RCC 7860 (cell line): Measurements from ENCODE around the gene TTC13.

ENCODE experiments used
- DNase-seq: peaks from one replicate; pipeline ENCODE4 v3.0.0-alpha.2; 2015; ENCODE audit warnings: low spot score
- FAIRE-seq: peaks from 2 replicates; lab custom pipeline; 2012; peaks lifted over from hg19 to GRCh38; lab: Jason Lieb, UNC

Gene TTC13

GRCh38 chr1:230877146-230877923 is 101.3 kb downstream of the TTC13 start:
- DNase-seq (no peak), FAIRE-seq (no peak)

GRCh38 chr1:230876660-230877059 is 102.0 kb downstream of the TTC13 start:
- FAIRE-seq (no peak), DNase-seq (no peak)

DNA sequence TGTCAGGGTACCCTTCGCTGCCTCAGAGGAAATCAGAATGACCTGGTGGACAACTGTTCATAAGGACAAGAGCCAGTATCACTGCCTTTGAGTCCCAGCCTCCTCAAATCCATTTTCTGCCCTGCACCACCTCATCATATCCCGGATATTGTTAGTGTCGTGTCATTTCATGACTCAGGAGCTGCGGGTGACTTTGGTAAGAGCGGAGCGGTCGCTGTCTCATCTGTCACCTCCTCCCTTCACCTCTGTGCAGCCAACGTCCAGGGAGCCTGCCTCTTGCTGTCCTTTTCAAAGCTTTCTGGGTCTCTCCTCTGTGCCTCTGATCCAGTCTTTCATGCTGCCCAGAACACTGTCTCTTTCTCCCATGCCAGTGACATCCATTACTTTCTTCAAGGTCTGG is 103.3 kb downstream of the TTC13 start:
- FAIRE-seq (no peak), DNase-seq (no peak)

GRCh38 chr1:230870916-230871315 is 107.7 kb downstream of the TTC13 start:
- DNase-seq = no peak
- FAIRE-seq = no peak

DNA sequence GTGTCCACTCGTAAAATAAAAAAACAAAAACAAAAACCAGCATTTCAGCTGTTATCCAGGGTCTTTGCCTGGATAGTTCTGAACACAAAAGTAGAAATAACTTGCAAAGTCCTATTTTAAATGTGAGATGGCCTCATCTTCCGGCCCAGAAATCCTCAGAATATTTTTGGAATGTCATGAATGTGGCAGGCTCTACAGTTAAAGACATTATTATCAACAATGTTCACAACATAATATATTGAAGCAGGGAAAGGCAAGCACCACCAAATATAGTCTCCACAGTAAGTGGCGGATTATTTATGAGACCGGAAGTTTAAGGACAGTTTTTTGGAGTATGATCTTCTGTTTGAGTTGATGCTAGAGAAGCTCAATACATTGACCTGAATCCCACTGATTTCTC is 109.2 kb downstream of the TTC13 start:
- FAIRE-seq (no peak), DNase-seq (no peak)

DNA sequence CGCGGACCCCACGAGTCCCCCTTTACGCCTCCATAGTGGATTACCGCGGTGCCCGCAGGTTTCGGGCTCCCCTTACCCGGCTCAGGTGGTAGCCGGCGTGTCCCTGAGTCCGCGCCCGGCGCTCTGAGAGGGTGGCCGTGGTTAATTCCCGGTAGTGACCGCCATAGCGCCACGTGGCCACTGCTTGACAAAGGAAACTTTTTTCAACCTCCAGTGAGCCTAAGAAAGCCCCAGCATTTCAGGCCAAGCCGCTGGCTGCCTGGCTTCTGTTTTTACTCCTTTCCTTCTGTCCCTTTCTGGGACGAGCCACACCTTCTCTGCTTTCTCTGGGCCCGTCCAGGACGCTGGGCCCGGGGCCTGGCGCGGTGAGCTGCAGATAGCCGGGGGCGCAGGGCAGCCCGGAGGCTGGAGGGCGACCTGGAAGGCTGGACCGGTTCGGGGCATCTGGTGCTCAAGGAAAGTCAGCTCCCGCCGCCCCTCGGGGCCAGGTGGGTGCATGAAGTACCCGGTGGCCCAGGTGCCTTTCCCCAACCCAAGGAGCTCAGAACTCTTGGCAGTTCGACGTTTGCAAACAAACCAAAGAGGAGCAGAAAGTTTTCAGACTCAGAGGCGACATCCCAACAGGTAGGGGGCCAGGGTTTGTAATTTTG is 109.8 kb downstream of the TTC13 start:
- FAIRE-seq = no peak

GRCh38 chr1:230867903-230868735 is 110.5 kb downstream of the TTC13 start, which contains the start of gene C1orf198:
Gene C1orf198, minus strand, starts transcription at chr1:230868521. Its CDS starts 9 bp downstream, at chr1:230868512.
- no peak for FAIRE-seq

More for the DNA sequence above, 109.8 kb downstream of the TTC13 start:
- no peak for DNase-seq

GRCh38 chr1:230867101-230867902 is 111.4 kb downstream of the TTC13 start:
- DNase-seq (peak; percentile 46), FAIRE-seq (peak; percentile 24)

More at GRCh38 chr1:230867903-230868735, 110.5 kb downstream of the TTC13 start, which contains the start of gene C1orf198:
- DNase-seq = no peak

- DNase-seq (peak; percentile 68), FAIRE-seq (peak; percentile 82)
These were observed 112.2 kb downstream of the TTC13 start for GRCh38 chr1:230866171-230867070.

- no peak for FAIRE-seq
These were observed 113.4 kb downstream of the TTC13 start for GRCh38 chr1:230865062-230865817.

GRCh38 chr1:230864441-230864840 is 114.2 kb downstream of the TTC13 start:
- FAIRE-seq (no peak), DNase-seq (no peak)

More at GRCh38 chr1:230865062-230865817, 113.4 kb downstream of the TTC13 start:
- DNase-seq = no peak

- no peak for FAIRE-seq
- no peak for DNase-seq
These were observed 115.2 kb downstream of the TTC13 start for GRCh38 chr1:230863449-230863848.

DNA sequence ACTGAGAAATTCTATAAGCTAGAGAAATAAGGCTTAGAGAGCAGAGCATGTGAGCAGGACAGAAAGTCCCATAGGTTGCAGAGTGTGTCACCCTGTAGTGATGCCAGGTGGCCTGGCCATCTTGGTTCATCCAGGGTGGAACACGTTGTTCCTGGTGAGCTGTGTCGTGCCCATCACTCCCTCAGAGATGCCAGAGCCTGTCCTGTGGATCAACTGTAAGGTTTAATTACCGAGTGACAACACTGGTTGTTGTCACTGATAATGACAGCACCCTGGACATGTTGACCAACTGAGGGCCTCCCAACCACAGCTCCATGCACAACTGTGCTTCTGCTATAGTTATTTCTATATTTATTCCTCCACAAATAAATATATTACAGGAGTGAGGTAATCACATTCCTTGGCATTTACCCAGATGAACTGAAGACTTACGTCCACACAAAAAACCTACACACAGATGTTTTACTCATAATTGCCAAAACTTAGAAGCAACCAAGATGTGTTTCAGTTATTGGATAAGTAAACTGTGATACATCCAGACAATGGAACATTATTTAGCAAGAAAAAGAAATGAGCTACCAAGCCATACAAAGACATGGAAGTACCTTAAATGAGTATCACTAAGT is 116.6 kb downstream of the TTC13 start:
- DNase-seq (no peak), FAIRE-seq (no peak)

DNA sequence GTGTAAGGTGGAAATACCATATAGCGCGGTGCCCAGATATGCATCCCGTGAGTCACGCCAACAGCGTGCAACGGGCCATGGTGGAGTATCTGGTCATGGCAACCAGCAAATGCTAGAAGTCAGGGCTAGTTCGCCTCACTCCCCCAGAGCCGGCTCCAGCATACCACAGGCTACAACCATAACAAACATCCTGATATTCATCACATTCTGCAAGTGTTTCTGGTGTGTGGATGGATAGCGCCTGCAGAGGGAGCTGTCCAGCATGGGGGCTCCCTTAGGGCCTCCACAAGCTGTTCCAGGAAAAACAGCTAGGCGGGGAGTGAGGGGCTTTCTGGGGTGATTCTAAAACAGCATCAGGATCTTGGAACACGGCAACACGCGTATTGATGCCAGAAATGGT is 117.2 kb downstream of the TTC13 start:
- FAIRE-seq (no peak), DNase-seq (no peak)

GRCh38 chr1:230860617-230861384 is 117.9 kb downstream of the TTC13 start:
- DNase-seq (no peak), FAIRE-seq (no peak)

DNA sequence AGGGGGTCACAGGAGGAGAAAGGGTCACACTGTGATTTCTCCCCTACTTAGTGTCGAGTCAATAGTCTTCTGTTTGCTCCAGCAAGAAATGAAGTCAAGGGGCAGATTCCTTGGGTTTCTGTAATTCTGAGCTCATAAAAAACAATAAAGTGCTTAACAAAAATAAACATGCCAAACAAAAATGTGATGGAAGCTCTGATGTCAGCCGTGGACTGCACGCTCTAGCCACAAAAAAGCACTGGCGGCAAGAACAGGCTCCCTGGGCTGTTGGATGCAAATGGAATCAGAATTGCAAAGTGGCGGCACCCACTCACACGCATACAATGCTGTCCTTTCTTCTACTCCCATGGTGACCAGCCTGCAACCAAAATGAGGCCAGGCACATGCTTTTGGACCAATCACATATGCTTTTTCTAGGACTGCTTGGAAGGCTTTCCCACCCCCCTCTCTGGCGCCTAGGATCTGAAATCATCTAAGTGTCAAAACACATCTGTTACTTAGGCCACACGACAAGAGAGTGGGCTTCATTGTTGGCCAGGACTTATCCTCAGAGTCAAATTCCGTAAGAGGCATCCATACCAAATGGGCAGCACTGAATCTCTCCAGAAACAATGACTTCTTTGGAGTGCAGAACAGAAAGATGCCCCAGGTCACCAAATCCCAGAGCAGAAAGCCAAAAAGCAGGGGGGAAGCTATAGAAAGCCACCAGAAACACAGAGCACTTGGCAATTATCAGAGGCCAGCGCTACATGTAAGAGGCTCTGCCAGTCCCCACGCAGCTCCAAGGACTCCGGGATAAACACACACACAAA is 119.5 kb downstream of the TTC13 start:
- no peak for FAIRE-seq
- DNase-seq = no peak
